Activated B cell treated with CpG ODN at 0.5 μM for 24 hours (primary cell): ENCODE results near the gene NFKB1. TPM values are rescaled to one million over a fixed set of nuclear protein-coding genes. Genes with fewer than 3 reads are reported as not detected.

Experiments used
- ATAC-seq: fragments of 200-7000 bp; cut with Tn5 transposase; one replicate; pipeline ENCODE4 v1.10.0; 2021; ENCODE audit warnings: low read depth, mild to moderate bottlenecking, moderate library complexity
- CTCF ChIA-PET: fragments of 350-600 bp; sonication (Branson Sonifier 250); formaldehyde crosslinking; loops from one replicate; lab custom pipeline; 2021; ENCODE audit warnings: antibody characterized with exemption; lab: Charles Lee
- POLR2A ChIA-PET: fragments of 350-600 bp; sonication (Branson Sonifier 250); formaldehyde crosslinking; loops from one replicate; lab custom pipeline; 2021; ENCODE audit warnings: antibody characterized with exemption; lab: Charles Lee
- DNase-seq: peaks from one replicate; pipeline ENCODE4 v3.0.0; 2022
- H3K27ac Mint-ChIP-seq: one replicate; pipeline ENCODE4 v1.8.0; 2020; ENCODE audit warnings: mixed read lengths
- H3K27me3 Mint-ChIP-seq: one replicate; pipeline ENCODE4 v1.8.0; 2021; ENCODE audit warnings: mixed read lengths
- H3K36me3 Mint-ChIP-seq: one replicate; pipeline ENCODE4 v1.8.0; 2021; ENCODE audit warnings: low read depth, mixed read lengths
- H3K4me1 Mint-ChIP-seq: one replicate; pipeline ENCODE4 v1.8.0; 2021; ENCODE audit warnings: mixed read lengths
- H3K4me3 Mint-ChIP-seq: one replicate; pipeline ENCODE4 v1.8.0; 2020; ENCODE audit warnings: mild to moderate bottlenecking, mixed read lengths
- H3K9me3 Mint-ChIP-seq: one replicate; pipeline ENCODE4 v1.8.0; 2020; ENCODE audit warnings: mixed read lengths
- intact Hi-C: fragments of 100-400 bp; cut with micrococcal nuclease; formaldehyde crosslinking; loops from one replicate; pipeline ENCODE4 v1.15.1; 2024
- total RNA-seq: library from RNA; stranded (reverse); gene quantifications from 2 replicates; pipeline ENCODE4 v1.2.3, GENCODE V29; 2022
- TF ChIP-seq, protein P1 (sequence below): fragments of 200-600 bp; IDR thresholded peaks from one replicate; pipeline ENCODE4 v1.8.0; 2022; ENCODE audit warnings: antibody characterized with exemption, mild to moderate bottlenecking

Gene NFKB1
- total RNA-seq, 1 donor from 2014 or later: 308 TPM

DNA sequence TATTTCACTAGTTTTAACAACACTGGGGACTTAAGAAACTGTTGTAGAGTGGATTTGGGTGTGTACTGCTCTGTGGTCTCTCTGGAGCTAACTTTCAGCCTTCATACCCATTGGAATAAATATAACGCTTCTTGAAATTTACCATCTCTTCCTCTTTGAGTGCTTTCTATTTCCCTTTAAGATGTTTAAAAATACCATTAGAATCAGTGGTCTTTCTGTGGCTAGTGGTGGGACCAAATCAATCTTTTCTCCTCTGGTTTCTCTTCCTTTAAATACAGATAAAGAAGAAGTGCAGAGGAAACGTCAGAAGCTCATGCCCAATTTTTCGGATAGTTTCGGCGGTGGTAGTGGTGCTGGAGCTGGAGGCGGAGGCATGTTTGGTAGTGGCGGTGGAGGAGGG lies 92.0 kb downstream of the NFKB1 start:
- Mint-ChIP-seq H3K27ac (peak overlapping the region; percentile 64), H3K27me3 (no peaks in the 10 kb centered on the region), H3K4me1 (peaks cover 35% of the 10 kb centered on the region), H3K36me3 (peaks cover 94% of the 10 kb centered on the region), H3K9me3 (peaks cover 2% of the 10 kb centered on the region), H3K4me3 (no peak overlapping the region)
- DNase-seq (no peak), ATAC-seq (no peak)
- intact Hi-C loops: no loop called here
- TF ChIP-seq, protein P1, sequence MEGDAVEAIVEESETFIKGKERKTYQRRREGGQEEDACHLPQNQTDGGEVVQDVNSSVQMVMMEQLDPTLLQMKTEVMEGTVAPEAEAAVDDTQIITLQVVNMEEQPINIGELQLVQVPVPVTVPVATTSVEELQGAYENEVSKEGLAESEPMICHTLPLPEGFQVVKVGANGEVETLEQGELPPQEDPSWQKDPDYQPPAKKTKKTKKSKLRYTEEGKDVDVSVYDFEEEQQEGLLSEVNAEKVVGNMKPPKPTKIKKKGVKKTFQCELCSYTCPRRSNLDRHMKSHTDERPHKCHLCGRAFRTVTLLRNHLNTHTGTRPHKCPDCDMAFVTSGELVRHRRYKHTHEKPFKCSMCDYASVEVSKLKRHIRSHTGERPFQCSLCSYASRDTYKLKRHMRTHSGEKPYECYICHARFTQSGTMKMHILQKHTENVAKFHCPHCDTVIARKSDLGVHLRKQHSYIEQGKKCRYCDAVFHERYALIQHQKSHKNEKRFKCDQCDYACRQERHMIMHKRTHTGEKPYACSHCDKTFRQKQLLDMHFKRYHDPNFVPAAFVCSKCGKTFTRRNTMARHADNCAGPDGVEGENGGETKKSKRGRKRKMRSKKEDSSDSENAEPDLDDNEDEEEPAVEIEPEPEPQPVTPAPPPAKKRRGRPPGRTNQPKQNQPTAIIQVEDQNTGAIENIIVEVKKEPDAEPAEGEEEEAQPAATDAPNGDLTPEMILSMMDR: no peak
- POLR2A ChIA-PET: no interaction called here
- CTCF ChIA-PET: no interaction called here

DNA sequence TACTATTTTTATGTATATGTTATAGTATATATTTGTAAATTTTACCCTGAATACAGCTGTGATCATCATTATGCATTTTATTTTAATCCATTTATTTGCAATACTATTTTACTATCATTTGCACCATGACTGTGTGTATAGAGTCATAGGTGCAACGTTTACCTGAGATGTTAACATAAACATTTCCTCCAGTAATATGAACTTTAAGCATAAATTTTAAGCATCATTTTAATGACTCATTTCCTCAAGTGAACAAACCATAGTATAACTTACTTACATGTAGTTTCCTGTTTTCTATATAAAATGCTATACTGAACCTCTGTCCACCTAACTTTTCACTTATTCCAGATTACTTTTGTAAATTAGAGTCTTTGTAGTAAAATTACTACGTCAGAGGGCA lies 92.8 kb downstream of the NFKB1 start:
- H3K27me3 Mint-ChIP-seq: no peaks in the 10 kb centered on the region
- H3K4me3 Mint-ChIP-seq: no peak overlapping the region
- peaks cover 94% of the 10 kb centered on the region for H3K36me3 Mint-ChIP-seq
- POLR2A ChIA-PET: no interaction called here
- peaks cover 2% of the 10 kb centered on the region for H3K9me3 Mint-ChIP-seq
- intact Hi-C loops: no loop called here
- TF ChIP-seq, protein P1: no peak
- no peak for DNase-seq
- no peak for ATAC-seq
- CTCF ChIA-PET: no interaction called here
- H3K4me1 Mint-ChIP-seq: peaks cover 43% of the 10 kb centered on the region
- no peak overlapping the region for H3K27ac Mint-ChIP-seq

DNA sequence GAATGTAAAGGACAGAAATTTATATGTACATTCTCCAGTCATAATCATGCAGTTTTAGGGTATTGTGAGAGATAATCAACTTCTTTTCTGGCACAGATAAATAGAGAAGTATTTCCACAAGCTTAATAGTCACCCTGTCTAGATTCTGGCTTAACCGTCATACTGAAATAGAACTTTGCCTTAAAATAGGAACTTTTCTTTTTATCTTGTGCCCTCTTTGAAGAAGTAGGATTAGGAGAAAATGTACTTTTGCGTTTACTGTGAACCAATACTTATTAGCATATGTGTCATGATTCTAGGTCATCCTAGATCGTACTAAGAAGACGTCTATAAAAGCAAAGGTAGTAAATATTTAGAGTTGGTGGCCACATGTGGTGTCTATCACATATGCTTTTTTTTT lies 95.4 kb downstream of the NFKB1 start:
- Mint-ChIP-seq H3K27me3 (no peaks in the 10 kb centered on the region), H3K27ac (no peak overlapping the region), H3K9me3 (peaks cover under 1% of the 10 kb centered on the region), H3K4me1 (peaks cover 48% of the 10 kb centered on the region), H3K4me3 (no peak overlapping the region), H3K36me3 (peaks cover 92% of the 10 kb centered on the region)
- intact Hi-C loops: no loop called here
- ChIA-PET CTCF (no interaction called here), POLR2A (no interaction called here)
- TF ChIP-seq, protein P1: no peak
- DNase-seq: no peak
- no peak for ATAC-seq

DNA sequence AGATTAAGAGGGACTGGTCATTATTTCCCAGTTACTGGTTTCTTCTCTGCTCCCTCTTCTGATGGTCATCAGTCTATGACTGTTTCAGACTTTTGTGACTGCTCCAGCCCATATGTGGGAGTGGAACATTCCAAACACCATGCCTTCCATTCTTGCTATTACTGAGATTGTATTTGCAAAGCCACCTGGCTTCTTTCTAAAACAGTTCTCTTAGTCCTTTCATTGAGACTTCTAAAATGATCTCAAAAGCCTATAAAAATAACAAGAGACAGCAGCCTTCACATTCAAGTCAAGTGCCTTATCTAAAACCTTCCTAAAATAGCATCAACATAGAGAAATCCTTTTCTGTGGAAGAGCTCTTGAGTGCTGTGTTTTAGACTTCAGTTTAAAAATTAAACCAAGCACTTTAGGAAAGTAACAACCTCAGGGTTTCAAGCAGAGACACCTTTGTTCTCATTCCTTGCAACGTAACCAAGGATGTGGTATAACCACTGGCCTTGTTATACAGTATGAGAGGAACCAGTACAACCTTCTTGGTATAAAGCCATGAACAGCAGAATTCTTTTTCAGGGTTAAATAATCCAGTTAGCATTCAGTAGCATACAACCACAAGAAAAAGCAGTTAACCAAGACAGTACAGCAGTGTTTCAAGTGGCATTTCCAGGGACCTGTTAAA lies 97.1 kb downstream of the NFKB1 start:
- DNase-seq: no peak
- Mint-ChIP-seq H3K27me3 (no peaks in the 10 kb centered on the region), H3K4me1 (peaks cover 33% of the 10 kb centered on the region), H3K9me3 (no peaks in the 10 kb centered on the region), H3K27ac (peak overlapping the region; percentile 78), H3K4me3 (no peak overlapping the region), H3K36me3 (peaks cover 87% of the 10 kb centered on the region)
- ChIA-PET CTCF (no interaction called here), POLR2A (interaction anchor here (1.9 kb wide), 1 partner anchor 96 kb away, joined by 9 read pairs; the partner anchor contains the start of gene NFKB1)
- no peak for ATAC-seq
- TF ChIP-seq, protein P1: no peak
- intact Hi-C loops: loop anchor here (2.0 kb wide), 1 partner anchor 15 kb away; no protein-coding TSS in a partner anchor

DNA sequence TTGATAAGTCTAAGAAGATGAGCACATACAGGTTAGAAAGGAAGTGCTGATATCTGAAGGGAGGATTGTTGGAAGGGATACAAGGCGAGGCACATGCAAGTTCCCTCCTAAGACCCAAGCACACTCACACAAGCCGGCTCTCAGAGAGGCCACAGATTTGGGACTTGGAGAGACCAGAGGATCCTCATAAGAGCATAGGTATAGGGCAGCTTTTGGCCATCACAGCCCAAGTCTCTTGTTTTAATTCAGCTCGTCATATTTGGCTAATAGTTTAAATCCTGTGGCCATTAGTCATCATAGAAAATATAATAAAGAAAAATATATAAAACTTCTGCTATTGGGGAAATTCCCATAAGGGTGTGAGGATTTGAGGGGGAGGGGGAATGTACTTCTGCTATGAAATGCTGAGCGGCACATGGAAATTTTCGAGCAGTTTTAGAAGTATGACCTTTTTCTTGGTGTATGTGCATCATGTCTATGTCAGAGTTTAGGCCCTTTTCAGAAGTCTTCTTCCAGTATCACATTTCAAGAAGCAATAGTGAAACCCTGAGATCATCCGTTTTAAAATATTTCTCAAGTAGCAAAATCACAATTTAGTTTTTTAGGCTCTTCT lies 97.7 kb downstream of the NFKB1 start:
- ChIA-PET POLR2A (interaction anchor here (1.9 kb wide), 1 partner anchor 97 kb away, joined by 9 read pairs; the partner anchor contains the start of gene NFKB1), CTCF (interaction anchor here (1.0 kb wide), 1 partner anchor 27 kb away, joined by 3 read pairs; no protein-coding TSS in a partner anchor)
- Mint-ChIP-seq H3K27ac (peak overlapping the region; percentile 78), H3K9me3 (no peaks in the 10 kb centered on the region), H3K27me3 (no peaks in the 10 kb centered on the region), H3K4me1 (peaks cover 31% of the 10 kb centered on the region), H3K4me3 (peak overlapping the region; percentile 8), H3K36me3 (peaks cover 89% of the 10 kb centered on the region)
- TF ChIP-seq, protein P1: no peak
- DNase-seq (no peak), ATAC-seq (peak; percentile 78)
- intact Hi-C loops: loop anchor here (1.0 to 2.0 kb wide), 2 partner anchors 16 to 35 kb away; no protein-coding TSS in a partner anchor
